Putamen (tissue), 1 donor: Measurements from ENCODE around the gene CTDNEP1.

Source experiments
- DNase-seq: peaks from one replicate; pipeline ENCODE4 v3.0.0-alpha.2; 2016; ENCODE audit warnings: low spot score

Gene CTDNEP1

GRCh38 chr17:7251661-7252175, at the start of gene CTDNEP1:
Gene CTDNEP1, minus strand, starts transcription at chr17:7251734. Its CDS starts 438 bp downstream, at chr17:7251296.
- DNase-seq, result peak; percentile 99

DNA sequence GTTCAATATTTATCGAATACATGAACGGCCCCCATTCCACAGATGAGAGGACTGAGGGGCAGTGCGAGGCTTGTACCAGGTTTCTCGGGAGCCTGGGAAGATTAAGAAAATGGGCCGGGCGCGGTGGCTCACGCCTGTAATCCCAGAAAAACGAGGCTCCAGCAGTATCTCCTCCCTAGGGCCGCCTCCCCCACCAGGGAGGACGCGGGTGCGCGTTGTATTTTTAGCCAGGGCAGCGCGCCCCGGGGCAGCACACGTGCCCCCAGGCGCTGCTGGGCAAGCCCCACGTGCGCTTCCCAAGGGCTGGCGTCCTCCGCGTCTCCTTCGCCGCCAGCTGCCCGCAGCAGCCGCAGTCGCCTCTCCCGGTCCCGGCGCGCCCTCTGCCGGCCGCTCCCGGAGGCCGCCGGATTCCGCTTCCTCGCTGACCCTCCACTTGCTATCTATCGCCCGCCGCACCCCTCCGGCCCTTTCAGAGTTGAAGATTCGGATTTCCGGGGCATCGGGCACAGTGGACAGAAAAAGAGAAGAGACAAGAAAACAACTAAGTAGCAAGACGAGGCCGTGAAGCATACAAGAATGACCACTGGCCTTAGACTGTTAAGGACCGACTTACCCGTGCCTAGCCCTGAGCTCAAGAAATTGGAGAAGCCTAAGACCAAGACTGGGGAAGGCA, 44.8 kb upstream of the CTDNEP1 start:
- peak; percentile 56 for DNase-seq

GRCh38 chr17:7295230-7296180, 44.0 kb upstream of the CTDNEP1 start:
- DNase-seq, result no peak

GRCh38 chr17:7294614-7295153, 43.1 kb upstream of the CTDNEP1 start, which contains the start of gene YBX2:
Gene YBX2, minus strand, starts transcription at chr17:7294639. Its CDS starts 139 bp downstream, at chr17:7294500.
- DNase-seq, result no peak

GRCh38 chr17:7293816-7294613, 42.5 kb upstream of the CTDNEP1 start:
- DNase-seq, result no peak

DNA sequence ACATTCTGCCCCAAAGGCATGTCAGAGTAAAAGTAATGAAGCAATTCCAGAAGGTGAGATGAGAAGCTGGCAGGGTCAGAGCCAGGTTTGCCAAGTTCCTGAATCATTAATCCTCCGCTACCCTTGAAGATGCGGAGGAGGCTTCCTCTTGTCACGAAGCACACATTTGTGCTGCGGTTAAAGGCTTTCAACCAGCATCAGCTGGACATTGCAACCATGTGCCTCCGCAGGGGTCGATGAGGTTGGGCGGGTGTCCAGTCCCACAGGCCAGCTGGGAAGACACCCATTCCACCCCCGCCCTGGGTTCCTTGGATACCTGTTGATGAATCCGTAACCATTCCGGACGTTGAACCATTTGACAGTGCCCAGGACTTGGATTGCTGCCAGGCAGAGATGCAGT, 41.6 kb upstream of the CTDNEP1 start:
- no peak for DNase-seq

DNA sequence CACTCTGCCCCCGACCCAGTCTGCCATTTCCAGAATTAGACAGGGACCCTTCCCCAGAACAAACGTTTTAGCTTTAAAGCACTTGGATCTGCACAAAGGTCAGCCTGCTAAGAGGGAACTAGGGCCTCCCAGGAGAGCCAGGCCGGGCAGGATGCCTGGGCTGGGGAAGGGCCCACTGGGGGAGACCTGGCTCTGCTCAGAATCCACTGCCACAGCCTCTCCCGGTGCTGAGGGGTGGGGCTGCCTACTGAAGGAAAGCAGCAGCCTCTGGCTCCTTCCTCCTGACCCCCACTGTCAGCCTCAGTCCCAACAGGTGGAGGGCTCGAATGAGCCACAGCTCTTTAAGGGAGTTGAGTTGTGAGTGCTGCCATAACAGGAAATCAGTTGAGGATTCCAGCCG, 41.2 kb upstream of the CTDNEP1 start:
- no peak for DNase-seq

GRCh38 chr17:7292194-7292593, 40.7 kb upstream of the CTDNEP1 start:
- no peak for DNase-seq

GRCh38 chr17:7290685-7291084, 39.2 kb upstream of the CTDNEP1 start:
- DNase-seq, result no peak

- DNase-seq, result no peak
These were observed 38.6 kb upstream of the CTDNEP1 start for GRCh38 chr17:7290166-7290565.

DNA sequence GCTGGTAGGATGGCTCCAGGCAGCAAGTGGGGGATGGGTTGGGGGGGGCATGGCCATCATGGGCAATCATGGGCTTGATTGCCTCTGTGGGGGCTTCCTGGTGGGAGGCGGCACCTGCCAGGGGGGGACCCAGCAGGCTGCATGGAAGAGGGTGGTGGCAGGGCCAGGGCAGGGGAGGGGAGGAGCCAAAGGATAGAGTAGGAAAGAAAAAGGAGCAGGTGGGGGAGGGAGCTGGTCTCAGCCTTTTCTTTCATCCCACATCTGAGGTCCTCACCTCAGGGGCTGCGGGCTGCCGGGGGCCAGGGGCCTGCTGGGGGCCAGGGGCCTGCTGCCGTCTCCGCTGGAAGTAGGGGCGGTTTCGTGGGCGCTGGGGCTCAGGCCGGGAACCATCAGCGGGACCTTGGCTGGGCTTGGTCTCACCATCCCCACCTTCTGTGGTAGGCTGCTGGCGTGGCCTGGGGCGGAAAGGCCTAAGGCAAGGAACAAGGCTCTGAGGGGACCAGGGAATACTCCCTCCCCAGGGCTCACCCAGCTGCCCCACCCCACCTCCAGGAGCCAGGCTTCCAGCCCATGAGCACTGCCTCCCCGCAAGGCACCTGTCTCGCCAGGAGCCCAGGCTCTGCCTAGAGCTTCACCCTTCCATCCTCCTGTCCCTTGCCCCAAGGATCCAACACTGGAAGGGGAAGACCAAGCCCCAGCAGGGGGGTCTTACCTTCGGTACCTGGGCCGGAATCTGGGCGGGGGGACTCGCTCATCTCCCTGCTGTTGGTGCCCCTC, 37.9 kb upstream of the CTDNEP1 start:
- DNase-seq, result no peak

GRCh38 chr17:7285679-7286078, 34.1 kb upstream of the CTDNEP1 start:
- DNase-seq, result no peak

DNA sequence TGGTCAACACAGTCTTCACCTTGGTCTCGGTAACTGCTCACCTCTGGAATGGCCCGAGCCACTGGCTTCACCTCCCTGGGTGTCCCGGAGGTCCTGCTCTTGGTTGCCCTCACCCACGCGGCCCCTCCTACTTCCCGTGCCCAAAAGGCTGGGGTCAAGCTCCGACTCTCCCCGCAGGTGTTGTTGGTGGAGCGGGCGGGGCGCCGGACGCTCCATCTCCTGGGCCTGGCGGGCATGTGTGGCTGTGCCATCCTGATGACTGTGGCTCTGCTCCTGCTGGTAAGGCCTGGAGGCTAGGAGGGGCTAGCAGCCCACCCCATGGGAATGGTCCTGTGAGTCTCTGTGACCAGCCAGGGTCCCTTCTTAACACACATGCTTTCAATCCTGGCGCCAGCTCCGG, 33.4 kb upstream of the CTDNEP1 start:
- DNase-seq, result no peak

DNA sequence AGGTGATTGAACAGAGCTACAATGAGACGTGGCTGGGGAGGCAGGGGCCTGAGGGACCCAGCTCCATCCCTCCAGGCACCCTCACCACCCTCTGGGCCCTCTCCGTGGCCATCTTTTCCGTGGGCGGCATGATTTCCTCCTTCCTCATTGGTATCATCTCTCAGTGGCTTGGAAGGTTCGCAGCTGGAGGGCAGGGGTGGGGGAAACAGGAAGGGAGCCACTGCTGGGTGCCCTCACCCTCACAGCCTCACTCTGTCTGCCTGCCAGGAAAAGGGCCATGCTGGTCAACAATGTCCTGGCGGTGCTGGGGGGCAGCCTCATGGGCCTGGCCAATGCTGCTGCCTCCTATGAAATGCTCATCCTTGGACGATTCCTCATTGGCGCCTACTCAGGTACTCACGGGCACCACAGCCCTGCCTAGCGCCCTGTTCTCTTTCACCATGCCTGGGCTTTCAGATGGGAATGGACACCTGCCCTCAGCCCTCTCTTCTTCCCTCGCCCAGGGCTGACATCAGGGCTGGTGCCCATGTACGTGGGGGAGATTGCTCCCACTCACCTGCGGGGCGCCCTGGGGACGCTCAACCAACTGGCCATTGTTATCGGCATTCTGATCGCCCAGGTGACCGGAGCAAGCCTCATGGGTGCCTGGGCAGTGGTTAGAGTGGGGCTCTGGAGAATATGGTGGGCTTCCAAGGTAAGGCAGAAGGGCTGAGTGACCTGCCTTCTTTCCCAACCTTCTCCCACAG, 32.1 kb upstream of the CTDNEP1 start:
- no peak for DNase-seq

- DNase-seq, result no peak
These were observed 31.3 kb upstream of the CTDNEP1 start for GRCh38 chr17:7282752-7283321.

- no peak for DNase-seq
These were observed 30.6 kb upstream of the CTDNEP1 start for GRCh38 chr17:7281953-7282751.

GRCh38 chr17:7281074-7281952, 29.8 kb upstream of the CTDNEP1 start, which contains the start of gene SLC2A4:
Gene SLC2A4, plus strand, starts transcription at chr17:7281718. Its CDS starts 217 bp downstream, at chr17:7281935.
- DNase-seq, result peak; percentile 61
